IPS-11a (cell line): Measurements from ENCODE around the gene EXOC6B.

Experiments used
- H3K4me3 ChIP-seq: one replicate; pipeline ENCODE4 v1.5.1; 2013; ENCODE audit warnings: low read depth, low read length, control low read depth

The EXOC6B gene

GRCh38 chr2:72235497-72236415 lies 590.1 kb downstream of the EXOC6B start:
- H3K4me3 ChIP-seq = no peak overlapping the region

GRCh38 chr2:72233211-72233610 lies 592.6 kb downstream of the EXOC6B start:
- no peak overlapping the region for H3K4me3 ChIP-seq

GRCh38 chr2:72222829-72223564 lies 602.8 kb downstream of the EXOC6B start:
- H3K4me3 ChIP-seq = no peak overlapping the region

- H3K4me3 ChIP-seq = no peak overlapping the region
Measured at GRCh38 chr2:72220170-72220569, 605.7 kb downstream of the EXOC6B start.

GRCh38 chr2:72214429-72215143 lies 611.2 kb downstream of the EXOC6B start:
- no peak overlapping the region for H3K4me3 ChIP-seq

GRCh38 chr2:72212486-72212855 lies 613.4 kb downstream of the EXOC6B start:
- H3K4me3 ChIP-seq = no peak overlapping the region

- H3K4me3 ChIP-seq = no peak overlapping the region
Measured at GRCh38 chr2:72211777-72212485, 613.9 kb downstream of the EXOC6B start.

GRCh38 chr2:72211350-72211749 lies 614.5 kb downstream of the EXOC6B start:
- no peak overlapping the region for H3K4me3 ChIP-seq

- no peak overlapping the region for H3K4me3 ChIP-seq
Measured at GRCh38 chr2:72210470-72210869, 615.4 kb downstream of the EXOC6B start.

- H3K4me3 ChIP-seq = no peak overlapping the region
Measured at GRCh38 chr2:72208225-72208624, 617.6 kb downstream of the EXOC6B start.

- no peak overlapping the region for H3K4me3 ChIP-seq
Measured at GRCh38 chr2:72207334-72207733, 618.5 kb downstream of the EXOC6B start.

- H3K4me3 ChIP-seq = no peak overlapping the region
Measured at GRCh38 chr2:72205504-72205881, 620.3 kb downstream of the EXOC6B start.

- H3K4me3 ChIP-seq = no peak overlapping the region
Measured at GRCh38 chr2:72204786-72205503, 620.9 kb downstream of the EXOC6B start.

- H3K4me3 ChIP-seq = no peak overlapping the region
Measured at GRCh38 chr2:72204156-72204785, 621.6 kb downstream of the EXOC6B start.

GRCh38 chr2:72198532-72199241 lies 627.1 kb downstream of the EXOC6B start:
- no peak overlapping the region for H3K4me3 ChIP-seq

GRCh38 chr2:72193723-72194122 lies 632.1 kb downstream of the EXOC6B start:
- no peak overlapping the region for H3K4me3 ChIP-seq

GRCh38 chr2:72191441-72191840 lies 634.4 kb downstream of the EXOC6B start:
- H3K4me3 ChIP-seq = no peak overlapping the region

- no peak overlapping the region for H3K4me3 ChIP-seq
Measured at GRCh38 chr2:72185206-72185605, 640.6 kb downstream of the EXOC6B start.

GRCh38 chr2:72183466-72183865 lies 642.4 kb downstream of the EXOC6B start:
- no peak overlapping the region for H3K4me3 ChIP-seq
